ENCODE data around the gene TMEM132D. TPM values are rescaled to one million over a fixed set of nuclear protein-coding genes. Genes with fewer than 3 reads are reported as not detected.

Gene TMEM132D
- total and polyA plus RNA-seq, 3 donors from 2014 or later = 0.44 to 0.50 (median 0.47) TPM

DNA sequence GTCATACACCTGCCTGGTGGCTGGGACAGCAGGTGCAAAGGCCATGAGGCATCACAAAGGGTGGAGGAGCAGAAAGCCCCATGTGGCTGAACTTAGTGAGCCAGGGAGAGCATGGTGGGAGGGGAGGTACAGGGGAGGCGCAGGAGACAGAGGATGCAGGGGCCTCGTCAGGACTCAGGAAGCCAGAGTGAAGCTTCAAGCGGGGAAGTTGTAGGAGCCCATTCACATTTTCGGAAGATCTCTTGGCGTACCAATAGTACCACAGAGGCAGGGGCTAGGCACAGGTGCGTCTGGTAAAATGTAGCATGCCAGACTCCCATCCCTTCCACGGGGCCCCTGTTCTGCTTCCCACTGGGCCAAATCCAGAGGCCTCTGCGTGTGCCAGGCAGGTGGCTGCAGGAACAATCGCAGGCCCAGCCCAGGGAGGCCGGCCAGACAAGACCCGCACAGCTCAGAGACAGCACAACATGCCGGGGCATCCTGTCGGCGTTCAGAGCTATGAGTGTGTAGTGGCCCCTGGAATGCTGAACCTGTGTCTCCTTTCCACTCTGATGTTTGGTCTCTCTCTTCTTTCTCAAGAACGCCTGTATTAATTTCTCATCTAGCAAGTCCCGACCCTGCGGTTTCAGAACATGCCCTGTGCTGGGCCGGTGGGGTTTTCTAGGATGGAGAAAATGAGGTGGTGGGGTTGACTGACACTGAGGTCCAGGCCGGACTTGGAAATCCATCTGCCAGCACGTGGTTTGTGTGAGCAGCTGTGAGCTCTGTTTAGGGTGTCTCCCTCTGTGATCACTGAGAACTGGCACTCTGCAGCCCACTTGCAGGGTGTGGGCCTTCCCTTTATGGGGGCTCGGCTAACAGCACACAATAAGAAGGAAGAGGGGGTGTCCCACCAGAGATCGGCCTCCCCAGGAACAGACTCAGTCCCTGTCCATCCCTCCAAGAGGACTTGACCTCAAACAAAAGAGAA is 5.5 kb upstream of the TMEM132D start:
- no peak for TF ChIP-seq POLR2A (IDR thresholded peaks at IDR 0.05)
- TF ChIP-seq, protein P1, sequence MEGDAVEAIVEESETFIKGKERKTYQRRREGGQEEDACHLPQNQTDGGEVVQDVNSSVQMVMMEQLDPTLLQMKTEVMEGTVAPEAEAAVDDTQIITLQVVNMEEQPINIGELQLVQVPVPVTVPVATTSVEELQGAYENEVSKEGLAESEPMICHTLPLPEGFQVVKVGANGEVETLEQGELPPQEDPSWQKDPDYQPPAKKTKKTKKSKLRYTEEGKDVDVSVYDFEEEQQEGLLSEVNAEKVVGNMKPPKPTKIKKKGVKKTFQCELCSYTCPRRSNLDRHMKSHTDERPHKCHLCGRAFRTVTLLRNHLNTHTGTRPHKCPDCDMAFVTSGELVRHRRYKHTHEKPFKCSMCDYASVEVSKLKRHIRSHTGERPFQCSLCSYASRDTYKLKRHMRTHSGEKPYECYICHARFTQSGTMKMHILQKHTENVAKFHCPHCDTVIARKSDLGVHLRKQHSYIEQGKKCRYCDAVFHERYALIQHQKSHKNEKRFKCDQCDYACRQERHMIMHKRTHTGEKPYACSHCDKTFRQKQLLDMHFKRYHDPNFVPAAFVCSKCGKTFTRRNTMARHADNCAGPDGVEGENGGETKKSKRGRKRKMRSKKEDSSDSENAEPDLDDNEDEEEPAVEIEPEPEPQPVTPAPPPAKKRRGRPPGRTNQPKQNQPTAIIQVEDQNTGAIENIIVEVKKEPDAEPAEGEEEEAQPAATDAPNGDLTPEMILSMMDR (IDR thresholded peaks at IDR 0.05) = no peak
- WGBS, 2 donors = 88% methylated on average over 21 to 22 of the region's 22 CpGs
- H3K27me3 ChIP-seq = no peaks in the 10 kb centered on the region
- intact Hi-C loops (cut with DNase I; ENCODE audit: low total_unique reads) = no loop called here
- DNase-seq = no peak
- no peak overlapping the region for H3K4me3 ChIP-seq
- no peaks in the 10 kb centered on the region for H3K36me3 ChIP-seq (ENCODE audit: low read depth, missing control alignments)
- H3K9me3 ChIP-seq = no peaks in the 10 kb centered on the region
- H3K27ac ChIP-seq = no peak overlapping the region
- H3K4me1 ChIP-seq = no peaks in the 10 kb centered on the region

DNA sequence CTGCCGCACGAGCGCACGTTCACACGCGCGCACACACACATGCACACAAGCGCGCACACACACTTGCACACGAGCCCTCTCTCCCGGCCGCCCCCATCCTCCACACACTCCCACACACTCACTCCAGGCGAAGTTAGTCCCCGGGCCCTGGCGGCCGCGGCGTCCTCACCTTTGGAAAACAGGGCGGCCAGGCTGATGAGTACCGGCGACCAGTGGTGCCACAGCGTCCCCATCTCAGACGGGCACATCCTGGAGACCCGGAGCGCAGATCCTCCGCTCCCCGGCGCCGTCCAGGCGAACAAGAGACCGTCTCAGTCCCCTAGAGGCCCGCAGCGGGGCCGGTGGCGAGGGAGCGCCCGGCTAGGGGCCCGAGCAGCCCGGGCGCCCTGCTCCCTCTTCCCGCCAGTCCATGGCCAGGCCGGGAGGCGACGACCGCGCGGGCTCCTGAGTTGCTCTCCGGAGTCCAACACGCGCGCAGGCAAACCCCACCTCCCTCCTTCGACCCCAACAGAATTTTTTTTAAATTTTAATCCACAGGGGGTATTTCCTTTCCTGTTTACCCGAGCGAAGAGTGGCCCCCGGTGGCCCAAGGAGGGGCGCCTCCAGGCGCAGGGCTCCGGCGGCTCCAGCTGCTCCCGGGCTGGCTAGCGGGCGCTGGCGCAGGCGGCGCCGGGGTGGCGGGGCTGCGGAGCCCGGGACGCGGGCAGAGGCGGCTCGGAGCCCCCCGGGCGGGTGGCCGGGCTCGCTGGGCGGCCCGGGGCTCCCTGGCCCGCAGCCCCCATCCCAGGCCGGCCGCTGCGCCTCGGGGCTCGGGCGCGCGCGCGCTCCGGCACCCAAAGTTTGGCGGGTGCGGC is 506 bp downstream of the TMEM132D start:
- no peaks in the 10 kb centered on the region for H3K4me1 ChIP-seq
- H3K27me3 ChIP-seq = no peaks in the 10 kb centered on the region
- H3K36me3 ChIP-seq (ENCODE audit: low read depth, missing control alignments) = no peaks in the 10 kb centered on the region
- TF ChIP-seq POLR2A (IDR thresholded peaks at IDR 0.05) = no peak
- TF ChIP-seq, protein P1 (IDR thresholded peaks at IDR 0.05) = no peak
- H3K4me3 ChIP-seq = peak overlapping the region; percentile 15 to 34
- WGBS, 2 donors = 1 to 2% methylated on average over 18 to 73 of the region's 93 CpGs
- no peak overlapping the region for H3K27ac ChIP-seq
- intact Hi-C loops (cut with DNase I; ENCODE audit: low total_unique reads) = no loop called here
- no peak for DNase-seq
- H3K9me3 ChIP-seq = no peaks in the 10 kb centered on the region

DNA sequence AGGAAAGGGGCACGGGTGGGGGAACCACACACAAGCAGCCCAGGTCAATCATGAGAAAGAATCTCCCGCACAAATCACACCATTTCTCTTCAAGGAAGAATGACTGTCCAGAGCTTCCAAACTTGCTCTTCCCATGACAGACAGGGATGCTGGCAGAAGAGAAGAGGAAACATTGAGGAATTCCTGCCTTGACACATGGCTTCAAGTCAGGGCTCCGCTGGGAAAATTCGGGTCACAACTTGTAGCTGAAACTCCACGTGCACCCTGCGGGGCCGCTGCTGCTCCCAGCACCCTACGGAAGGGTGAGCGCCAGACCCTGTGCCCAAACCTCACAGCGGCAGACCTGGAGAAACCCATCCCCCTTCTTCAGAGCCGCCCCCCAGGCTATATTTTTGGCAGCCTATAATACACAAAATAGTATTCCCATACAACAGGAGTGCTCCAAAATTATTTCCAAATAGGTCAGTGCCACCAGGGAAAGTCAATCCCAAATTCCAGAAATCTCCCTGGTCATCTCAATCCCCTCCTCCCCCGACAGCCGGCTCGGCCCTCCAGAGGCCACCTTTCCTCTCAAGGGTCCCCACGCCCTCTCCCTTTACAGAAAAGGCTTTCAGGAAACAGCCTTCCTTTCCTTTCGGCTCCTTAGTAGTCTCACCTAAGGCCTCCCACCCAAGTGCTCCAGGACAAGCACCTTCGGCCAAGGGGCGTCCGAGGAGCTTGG is 1.3 kb downstream of the TMEM132D start:
- Histone ChIP-seq H3K27me3 (no peaks in the 10 kb centered on the region), H3K9me3 (no peaks in the 10 kb centered on the region), H3K36me3 (ENCODE audit: low read depth, missing control alignments) (no peaks in the 10 kb centered on the region), H3K4me1 (no peaks in the 10 kb centered on the region), H3K4me3 (peak overlapping the region in 1 of 2 donors; percentile 34), H3K27ac (no peak overlapping the region)
- intact Hi-C loops (cut with DNase I; ENCODE audit: low total_unique reads) = no loop called here
- TF ChIP-seq, protein P1 (IDR thresholded peaks at IDR 0.05) = no peak
- no peak for TF ChIP-seq POLR2A (IDR thresholded peaks at IDR 0.05)
- DNase-seq = no peak
- WGBS, 2 donors = 6% methylated on average over 19 of the region's 19 CpGs

DNA sequence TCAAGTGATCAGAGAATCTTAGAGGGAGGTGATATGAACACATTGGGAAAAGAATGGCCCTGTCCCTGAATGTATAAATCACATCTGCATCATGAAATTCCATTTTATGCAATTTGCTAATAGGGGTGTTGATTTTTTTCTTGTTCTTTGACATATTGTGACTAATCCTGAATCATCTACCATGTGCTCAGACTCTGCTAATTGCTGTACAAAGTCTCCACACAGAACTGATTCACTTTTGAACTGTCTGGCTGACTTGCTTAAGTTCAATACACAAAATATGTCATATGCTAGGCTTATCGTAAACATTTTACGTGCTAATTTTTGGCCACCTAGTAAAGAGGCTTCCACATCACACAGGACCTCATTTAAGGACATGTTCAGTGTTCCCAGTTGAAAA is 2.6 kb downstream of the TMEM132D start:
- no peak for DNase-seq
- Histone ChIP-seq H3K4me1 (no peaks in the 10 kb centered on the region), H3K9me3 (no peaks in the 10 kb centered on the region), H3K36me3 (ENCODE audit: low read depth, missing control alignments) (no peaks in the 10 kb centered on the region), H3K4me3 (no peak overlapping the region), H3K27ac (no peak overlapping the region), H3K27me3 (no peaks in the 10 kb centered on the region)
- WGBS, 2 donors = 85 to 90% methylated on average over 2 of the region's 2 CpGs
- intact Hi-C loops (cut with DNase I; ENCODE audit: low total_unique reads) = no loop called here
- no peak for TF ChIP-seq POLR2A (IDR thresholded peaks at IDR 0.05)
- TF ChIP-seq, protein P1 (IDR thresholded peaks at IDR 0.05) = no peak
